ENCODE measurements around the gene HP1BP3. TPM values are rescaled to one million over a fixed set of nuclear protein-coding genes. Genes with fewer than 3 reads are reported as not detected.
"Not testable (repeated sequence)": the region's sequence is repeated elsewhere in the genome, so short reads cannot be mapped to it uniquely, and the experiment has no call there.

HP1BP3 gene
- total RNA-seq, 1 donor from 2014 or later: 267 TPM

DNA sequence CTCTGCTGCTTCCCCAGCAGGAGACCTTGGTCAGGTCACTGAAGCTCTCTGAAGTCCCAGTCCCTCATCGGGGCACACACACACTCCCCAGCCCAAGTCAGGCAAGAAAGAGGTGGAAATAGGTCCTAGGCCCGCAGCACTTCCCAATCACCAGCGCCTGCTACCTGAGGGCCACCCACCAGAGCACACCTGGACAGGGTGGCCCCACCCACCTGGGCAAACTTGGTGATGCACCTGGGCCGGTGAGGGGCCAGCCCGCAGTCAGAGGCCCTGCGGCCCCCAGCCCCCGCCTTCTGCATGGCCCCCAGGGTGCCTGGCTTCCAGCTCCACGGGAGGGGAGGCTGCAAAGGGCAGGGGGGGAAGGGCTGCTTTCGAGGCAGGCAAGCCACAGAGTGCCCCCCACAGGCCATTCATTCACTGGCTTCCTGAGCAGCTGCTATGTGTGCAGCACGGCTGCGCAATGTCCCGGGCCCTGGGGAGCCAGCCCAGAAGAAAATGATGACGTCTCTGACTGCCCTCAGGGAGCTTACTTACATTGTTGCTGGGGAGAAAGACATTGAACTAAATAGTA lies 59.3 kb downstream of the HP1BP3 start:
- intact Hi-C loops (cut with micrococcal nuclease): no loop called here

DNA sequence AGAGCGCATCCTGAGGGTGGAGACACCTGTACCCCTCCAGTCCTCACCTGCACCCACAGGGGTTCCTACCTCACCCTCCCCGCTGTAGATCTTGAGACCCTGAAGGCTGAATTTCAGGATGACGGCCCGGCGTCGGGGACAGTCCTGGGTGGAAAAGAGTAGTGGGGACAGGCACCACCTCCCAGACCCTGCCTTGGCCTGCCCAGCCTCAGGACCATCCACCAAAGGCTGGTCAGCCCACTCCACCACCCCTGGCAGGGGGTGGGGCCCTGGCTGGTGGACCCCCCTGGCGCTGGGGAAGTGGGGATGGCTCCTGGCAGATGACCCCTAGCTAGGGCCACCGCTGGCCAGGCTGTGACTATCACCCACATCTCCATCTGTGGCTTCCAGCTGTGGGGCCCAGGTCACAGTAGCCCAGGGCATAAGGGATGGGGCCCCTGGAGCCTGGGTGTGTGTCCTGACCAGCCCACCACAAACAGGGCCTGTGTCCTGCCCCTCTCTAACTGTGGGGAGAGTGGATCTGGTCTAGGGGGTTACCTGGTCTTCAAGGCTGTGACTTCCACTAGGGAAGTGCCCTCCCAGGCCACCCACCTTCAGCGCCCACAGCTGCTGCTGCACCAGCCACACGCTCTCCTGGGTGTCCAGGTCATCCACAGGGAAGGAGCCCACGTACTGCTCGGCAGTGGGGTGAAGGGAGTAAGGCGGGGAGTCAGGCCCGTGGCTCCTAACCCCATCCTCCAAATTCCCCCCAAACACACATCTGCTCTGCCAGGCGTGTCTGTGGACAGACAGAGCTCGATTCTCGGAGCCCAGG lies 60.0 kb downstream of the HP1BP3 start:
- intact Hi-C loops (cut with micrococcal nuclease): no loop called here

DNA sequence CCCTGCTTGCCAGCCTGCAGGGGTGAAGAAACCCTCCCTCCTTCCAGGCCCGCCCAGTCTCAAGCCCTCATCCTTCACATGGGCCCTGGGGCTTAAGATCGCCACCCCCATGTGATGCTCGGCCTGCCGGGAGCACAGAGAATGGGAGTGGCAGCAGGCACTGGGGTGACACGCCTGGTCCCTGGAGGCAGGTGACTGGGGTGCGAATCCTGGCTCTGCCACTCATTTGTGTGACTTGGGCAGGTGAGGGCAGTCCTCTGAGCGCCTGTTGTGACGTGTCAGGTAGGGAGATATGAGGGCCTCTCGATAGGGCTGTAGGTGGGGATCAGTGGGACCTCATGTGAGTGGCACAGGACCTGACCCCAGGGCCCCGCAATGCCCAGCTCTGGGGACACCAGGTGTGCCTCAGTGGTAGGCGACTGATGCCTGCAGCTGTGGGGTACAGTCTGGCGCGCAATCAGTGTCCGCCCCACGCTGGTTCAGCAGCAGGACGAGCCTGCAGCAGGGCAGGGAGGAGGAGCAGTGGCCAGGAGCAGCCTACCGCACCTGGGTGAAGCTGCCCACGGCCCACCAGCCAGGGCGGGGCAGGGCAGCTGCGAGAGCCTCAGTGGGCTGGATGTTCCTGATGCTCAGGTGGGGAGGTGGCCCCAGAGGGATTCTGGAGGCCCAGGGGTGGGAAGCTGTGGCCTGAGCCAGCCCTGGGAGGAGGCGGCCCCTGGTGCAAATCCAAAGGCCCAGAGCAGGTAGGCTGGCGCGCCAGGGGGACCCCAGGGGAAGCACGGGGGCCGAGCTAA lies 60.8 kb downstream of the HP1BP3 start:
- intact Hi-C loops (cut with micrococcal nuclease): no loop called here

DNA sequence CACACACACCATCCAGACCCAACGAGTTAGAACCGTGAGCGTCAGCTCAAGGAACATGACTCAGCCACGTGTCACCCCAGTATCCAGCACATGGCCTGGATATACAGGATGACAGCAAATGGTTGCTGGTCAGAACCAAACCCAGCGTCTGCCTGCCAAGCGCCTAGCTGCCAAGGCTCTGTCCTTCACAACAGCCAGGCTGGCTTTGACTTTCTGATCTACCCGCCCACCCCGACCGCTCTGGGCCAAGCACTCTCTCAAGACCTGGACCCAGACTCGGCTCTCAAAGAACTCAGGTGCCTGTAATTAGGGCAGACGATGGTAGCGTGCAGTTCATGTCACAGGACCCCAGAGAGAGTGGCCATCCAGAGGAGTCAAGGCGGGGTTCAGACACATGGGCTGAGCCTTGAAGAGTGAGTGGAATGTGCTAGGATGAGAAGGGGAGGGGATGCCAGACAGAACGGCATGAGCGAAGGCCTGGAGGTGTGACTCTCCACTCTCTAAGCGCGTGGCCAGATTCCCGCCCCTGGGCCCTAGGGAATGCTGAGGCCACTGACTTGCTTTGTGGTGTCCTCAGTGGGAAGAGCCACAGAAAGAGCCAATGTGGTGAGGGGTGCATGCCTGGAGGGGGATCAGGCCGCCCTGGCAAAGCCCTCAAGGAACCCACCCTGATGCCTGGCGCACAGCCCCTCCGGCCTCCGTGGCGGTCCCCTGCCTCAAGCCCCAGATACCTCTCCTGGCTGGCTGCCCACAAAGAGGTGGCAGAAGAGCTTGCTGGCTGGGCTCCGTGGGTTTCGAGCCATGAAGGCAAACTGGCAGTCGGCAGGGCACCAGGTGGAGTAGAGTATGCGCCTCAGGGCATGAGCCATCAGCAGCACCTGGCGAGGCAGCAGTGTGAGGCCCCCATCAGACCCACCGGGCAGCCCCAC lies 61.7 kb downstream of the HP1BP3 start:
- intact Hi-C loops (cut with micrococcal nuclease): no loop called here

DNA sequence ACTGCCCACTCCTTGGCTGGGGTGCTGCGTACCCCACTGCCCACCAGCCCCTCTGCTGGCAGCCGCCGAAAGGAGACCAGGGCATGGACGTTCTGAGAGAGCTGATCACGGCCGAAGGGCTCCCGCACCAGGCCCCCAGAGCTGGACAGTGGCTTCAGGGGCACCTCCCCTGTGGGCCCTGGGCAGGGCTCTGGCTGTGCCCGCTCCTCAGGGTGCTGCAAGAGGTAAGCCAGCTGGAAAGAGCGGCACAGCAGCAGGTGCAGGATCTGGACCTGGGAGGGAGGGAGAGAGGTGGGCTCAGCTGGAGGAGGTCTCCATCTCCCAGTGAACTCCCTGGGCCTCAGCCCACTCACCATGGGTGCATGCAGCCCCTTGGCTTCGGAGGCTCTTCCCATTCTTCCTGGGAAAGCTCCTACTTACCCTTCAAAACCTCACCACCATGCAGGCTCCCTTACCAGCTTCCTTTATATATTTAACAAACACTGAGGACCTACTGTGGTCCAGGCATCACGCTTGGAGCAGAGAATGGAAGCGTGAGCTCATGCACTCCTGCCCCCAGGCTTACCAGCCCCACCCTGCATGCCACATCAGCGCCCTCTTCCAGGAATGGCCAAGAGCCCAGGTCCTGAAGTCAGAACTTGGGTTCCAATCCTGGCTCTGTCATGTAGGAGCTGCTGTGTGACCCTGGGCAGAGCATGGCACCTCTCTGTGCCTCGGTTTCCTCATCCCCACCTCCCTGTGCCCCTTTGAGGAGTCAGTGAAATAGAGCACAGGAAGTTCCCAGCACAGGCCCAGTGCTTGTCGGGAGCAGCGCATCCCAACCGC lies 62.5 kb downstream of the HP1BP3 start:
- intact Hi-C loops (cut with micrococcal nuclease): no loop called here

DNA sequence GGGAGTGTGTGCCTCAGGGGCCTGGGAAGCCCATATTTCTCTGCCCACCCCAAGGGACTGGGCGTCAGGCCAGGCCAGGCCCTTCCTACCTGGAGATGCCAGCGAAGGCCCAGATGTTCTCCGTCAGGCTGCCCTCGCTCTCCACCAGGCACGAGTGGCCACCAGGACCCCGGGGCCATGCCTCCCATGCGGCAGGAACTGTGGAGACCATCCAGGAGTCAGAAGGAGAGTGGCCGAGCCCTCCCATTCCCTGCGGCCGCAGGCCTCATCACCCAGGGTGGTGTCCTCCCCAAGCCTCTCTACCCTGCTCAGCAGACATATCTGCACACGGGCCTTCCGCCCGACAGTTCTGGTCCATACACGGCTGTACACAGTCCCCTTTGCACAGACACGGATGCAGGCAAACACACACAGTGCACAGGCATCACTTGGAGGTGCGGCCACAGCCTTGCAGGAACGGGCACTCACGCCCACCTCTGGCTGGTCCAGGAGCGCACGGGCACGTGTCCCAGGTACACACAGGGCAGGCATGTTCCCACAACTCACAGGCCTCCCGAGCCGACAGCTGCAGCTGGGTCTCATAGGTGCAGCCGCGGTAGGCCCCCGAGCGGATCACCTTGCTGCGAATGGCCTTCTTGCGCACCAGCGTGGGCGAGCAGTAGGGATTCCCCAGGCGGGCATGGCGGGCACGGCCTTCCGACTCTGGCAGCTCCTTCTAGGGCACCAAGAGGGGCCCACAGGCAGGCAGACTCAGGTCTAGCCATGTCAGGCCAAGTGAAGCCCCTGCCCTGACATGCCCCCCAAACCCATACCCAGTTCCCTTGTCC lies 63.4 kb downstream of the HP1BP3 start:
- intact Hi-C loops (cut with micrococcal nuclease): no loop called here

DNA sequence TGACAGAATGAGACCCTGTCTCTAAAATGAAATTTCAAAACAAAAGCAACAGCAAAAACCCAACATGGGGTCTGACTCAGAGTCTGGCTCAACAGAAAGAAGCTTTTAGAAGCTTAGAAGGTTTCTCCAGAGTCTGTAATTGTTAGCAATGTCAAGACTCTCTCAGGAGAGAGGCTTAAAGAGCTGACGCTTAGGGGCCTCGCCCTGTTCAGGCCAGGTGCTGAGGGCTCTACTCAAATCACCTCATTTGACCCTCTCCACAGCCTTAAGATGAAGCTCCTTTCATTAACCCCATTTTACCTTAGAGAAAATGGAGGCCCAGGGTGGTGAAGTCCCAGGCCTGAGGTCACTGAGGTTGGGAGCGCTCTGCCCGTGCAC lies 64.0 kb downstream of the HP1BP3 start:
- intact Hi-C loops (cut with micrococcal nuclease): no loop called here

DNA sequence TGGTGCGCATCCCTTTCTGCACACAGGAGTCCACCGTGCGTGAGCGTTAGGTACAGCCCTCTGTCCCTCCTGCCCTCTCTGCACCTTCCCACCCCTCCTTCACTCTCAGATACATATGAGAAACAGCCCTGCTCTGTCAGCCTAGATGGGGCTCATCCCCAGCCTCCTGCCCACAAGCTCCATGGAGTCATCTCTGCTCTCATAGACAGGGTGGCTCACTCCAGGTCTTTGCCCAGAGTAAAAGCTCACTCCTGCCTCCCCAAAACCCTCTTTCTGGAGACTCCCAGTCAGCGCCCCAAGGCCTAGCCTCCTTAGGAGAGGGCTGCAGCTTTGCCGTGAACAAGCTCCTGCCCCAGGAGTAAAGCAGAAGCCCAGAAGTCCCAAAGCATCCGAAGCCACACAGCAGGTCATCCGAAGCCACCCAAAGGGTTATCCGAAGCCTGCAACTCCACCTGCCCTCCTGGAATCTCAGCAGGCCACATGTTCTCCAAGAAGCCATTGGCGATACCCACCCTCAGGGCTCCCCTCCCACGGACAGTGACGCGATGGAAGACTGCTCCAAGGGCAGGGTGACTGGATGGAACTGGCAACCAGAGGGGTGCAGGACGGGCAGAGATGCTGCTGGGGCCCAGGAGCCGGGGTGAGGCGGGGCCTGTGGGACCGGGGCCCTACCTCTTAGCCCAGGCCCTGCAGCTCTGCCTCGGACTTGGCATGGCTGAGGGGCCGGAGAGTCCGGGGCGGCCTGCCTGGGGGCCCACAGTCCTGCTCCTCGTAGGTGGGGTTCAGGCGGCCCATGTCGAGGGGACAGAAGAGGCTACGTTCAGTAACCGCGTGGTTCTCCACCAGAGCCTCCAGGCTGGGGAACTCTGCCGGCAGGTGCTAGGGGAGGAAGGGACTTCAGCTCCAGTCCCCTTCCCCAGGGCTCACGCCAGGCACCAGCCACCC lies 65.7 kb downstream of the HP1BP3 start:
- intact Hi-C loops (cut with micrococcal nuclease): no loop called here

DNA sequence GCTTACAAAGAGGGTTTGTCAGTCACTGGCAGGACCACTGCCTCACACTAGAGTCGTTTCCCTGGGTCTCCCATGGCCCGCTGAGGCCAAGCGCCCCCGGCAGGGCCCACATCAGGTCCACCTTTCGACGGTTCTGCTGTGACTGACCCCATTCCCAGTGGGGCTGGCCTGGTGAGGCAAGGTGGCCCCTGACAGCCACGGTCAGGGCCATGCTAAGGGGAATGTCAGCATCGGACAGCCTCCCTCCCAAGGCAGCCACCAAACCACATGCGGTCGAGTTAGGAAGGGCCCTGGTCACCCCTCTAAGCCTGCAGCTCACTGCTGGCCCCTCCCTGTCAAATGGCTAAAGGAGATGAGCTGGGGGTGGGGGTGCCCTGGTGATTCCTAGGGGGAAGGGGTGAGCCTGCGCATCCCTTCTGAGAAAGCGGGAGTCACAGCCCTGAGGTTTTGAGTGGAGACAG lies 66.4 kb downstream of the HP1BP3 start:
- intact Hi-C loops (cut with micrococcal nuclease): no loop called here

DNA sequence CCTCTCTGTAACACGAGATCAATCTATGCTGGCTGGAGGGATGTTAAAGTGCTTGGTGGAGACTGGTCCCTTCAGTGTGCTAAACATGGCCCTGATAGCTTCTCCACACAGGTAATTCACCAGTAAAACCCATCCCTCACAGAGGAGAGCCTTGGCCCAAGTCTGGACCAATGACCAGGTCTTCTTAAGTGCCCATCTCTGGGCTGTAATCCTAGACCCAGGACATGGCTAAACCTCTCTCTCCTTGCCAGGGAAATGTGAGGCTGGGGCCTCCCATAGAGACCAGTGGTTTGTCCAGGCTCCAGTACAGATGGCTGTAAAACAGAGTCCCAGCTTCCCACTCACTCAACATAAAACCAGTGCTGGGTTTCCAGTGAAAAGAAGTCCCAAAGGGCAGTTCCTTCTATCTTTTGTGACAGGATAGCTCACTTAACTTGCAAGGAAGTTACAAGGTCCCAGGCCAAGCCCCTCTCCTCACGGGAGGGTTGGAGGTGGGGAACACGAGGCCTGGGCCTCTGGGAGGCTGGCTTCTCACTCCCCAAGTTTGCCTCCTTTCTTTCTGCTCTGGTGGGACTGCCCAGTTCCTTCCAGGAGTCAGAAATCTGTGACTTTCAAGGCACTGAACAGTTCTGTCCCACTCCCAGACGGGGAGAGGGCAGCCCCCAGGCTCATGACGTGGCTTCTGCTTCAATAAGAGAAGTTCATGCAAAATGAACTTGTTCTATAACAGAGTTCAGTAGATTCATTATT lies 67.1 kb downstream of the HP1BP3 start:
- intact Hi-C loops (cut with micrococcal nuclease): no loop called here

DNA sequence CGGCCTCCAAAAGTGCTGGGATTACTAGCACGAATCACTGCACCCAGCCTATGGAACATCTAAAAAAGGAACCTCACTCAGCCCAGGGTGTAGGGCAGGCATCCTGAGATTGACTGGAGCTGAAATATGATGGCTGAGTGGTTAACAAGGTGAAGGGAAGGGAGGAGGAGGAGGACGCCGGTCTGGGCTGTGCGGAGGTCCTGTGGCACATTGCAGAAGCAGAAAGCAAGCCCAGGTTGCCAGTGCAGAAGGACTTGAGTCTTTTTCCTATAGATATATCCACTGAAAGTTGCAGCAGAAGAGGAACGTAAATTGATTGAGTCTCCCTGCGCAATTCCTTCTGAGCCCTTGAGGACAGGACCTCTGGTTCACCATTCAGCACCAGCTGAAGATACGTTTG lies 67.8 kb downstream of the HP1BP3 start:
- intact Hi-C loops (cut with micrococcal nuclease): no loop called here

DNA sequence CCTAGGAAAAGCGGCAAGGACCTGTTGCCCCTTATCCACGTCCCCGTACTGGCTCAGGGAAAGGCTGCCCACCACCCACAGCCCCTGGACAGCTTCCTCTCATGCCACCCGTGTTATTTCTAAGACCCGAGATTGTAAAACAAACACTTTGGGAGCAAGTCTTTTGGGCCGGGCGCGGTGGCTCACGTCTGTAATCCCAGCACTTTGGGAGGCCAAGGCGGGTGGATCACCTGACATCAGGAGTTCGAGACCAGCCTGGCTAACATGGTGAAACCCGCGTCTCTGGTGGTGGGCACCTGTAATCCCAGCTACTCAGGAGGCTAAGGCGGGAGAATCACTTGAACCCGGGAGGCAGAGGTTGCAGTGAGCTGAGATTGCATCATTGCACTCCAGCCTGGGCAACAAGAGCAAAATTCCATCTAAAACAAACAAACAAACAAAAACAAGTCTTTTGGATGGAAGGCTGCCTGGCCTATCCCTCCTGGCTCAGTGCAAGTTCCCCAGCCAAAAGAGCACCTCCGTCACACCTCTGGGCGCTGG lies 68.7 kb downstream of the HP1BP3 start:
- intact Hi-C loops (cut with micrococcal nuclease): not testable (repeated sequence)

DNA sequence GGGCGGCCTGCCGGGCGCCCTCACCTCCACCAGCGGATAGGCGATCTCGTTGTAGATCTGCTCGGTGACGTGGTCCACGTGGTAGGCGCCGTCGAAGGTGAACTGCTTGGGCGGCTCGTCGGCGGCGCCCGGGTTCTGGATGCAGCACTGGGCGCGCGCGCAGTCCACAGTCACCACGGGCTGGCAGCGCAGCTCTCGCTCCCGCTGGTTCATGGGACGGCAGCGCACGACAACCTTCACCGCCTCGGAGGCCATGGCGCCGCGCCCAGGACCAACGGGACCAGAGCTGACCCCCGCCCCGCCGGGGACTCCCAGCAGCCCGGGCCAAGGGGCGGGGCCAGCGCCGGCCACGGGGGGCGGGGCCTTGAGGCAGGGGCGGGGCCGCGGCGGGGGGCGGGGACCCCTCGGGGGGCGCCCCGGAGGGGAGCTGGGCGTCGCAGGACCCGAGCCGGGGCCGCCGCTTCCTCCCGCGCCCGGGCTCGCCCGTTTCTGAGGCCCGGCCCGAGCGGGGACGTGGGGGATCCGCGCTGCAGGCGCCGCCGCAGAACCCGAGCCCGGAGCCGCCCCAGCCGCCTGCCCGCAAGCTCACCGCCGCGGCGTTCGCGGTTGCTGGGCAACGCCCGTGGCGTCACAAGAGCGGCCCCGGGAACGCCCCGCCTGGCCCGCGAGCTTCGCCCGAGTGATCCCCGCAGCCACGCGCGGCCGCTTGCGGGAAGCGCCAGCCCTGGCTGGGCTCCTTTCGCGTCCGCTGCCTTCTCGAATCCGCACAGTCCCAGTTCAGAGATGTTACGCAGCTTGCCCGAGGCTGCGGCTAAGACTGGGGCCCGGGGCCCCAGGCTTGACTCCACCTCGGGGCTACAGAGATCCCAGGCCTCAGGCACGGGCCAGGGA lies 69.4 kb downstream of the HP1BP3 start, which contains the start of gene KIF17:
KIF17 (minus strand) TSS at position 556 of the 891 bp plus-strand sequence; CDS start at position 255, 301 bp downstream.
- intact Hi-C loops (cut with micrococcal nuclease): no loop called here

DNA sequence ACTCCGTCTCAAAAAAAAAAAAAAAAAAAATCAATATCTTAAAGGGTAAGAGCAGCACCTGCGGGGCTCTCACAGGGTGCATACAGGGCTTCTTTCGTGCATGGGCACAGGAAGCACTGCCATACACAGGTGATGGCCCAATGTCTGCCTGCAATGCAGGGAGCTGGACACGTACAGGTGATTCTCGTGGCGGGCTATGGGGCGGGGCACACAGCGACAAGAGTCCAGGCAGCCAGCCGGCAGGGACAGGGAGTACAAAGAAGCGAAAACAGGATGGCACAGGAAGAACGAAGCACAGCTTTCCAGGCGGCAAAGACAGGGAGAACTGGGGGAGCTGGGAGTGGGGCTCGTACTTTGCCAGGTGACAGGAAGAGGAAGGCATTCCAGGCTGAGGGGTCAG lies 70.9 kb downstream of the HP1BP3 start:
- intact Hi-C loops (cut with micrococcal nuclease): no loop called here

DNA sequence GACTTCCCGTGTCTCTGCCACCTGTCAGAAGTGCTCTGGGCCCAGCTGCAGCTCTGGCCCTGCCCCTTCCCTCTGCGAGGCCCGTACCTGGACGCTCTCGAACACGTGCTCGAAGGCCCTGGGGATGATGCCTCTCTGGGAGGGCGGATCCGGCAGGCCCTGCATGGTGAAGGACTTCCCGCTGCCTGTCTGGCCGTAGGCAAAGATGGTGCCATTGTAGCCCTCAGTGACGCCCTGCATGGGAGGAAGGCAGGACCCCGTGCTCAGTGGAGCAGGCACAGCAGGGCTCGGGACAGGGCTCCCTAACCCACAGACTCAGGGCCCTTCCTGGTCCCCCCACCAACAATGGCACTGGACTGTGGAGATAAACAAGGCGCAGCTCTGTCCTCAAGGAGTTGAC lies 71.7 kb downstream of the HP1BP3 start:
- intact Hi-C loops (cut with micrococcal nuclease): no loop called here

DNA sequence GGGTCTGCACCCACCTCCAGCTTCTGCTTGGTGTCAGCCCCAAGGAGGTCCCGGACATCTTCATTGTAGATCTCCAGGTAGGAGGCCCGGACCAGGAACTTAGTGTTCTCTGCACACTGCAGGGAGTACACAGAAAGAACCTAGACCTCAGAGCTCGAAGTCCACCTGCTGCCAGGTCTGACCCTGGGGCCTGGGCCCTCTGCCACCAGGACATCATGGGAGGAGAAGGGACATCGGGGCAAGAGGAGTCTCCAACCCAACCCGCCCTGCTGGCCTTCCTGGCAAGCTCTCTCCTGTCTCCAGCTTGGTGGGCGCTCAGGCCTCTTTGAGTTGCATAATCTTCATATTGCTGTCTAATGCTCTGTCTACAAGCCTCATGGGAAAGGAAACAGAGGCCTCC lies 73.7 kb downstream of the HP1BP3 start:
- intact Hi-C loops (cut with micrococcal nuclease): no loop called here

Data from T-helper 1 cell treated with Interleukin-12 subunit alpha and Interleukin-12 subunit beta and Interleukin-4 antibody, amounts not matched to agents 30 ng/mL and 1 ng/mL, for 36 hours (primary cell).